Limb (tissue), 2 donors: ENCODE results near the gene PROSER2.

Source experiments
- DNase-seq, 2 donors: peaks; one replicate each; pipeline ENCODE4 v3.0.0-alpha.2; 2016; ENCODE audit errors: extremely low spot score in 2 of 2

PROSER2 gene

DNA sequence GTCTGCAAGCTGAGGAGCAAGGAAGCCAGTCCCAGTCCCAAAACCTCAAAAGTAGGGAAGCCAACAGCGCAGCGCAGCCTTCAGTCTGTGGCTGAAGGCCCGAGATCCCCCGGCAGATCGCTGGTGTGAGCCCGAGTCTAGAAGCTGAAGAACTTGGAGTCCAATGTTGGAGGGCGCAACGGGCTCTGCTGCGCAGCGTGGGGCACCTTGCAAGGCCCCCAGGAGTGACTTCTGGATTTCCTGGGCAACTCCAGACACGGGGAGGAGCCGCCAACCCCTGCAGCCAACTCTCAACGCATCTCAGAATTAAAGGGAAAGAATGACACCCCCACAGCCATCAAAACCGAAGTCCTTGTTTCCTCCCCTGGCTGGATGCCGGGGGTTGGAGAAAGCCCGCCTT lies 18.8 kb upstream of the PROSER2 start:
- no peak for DNase-seq

DNA sequence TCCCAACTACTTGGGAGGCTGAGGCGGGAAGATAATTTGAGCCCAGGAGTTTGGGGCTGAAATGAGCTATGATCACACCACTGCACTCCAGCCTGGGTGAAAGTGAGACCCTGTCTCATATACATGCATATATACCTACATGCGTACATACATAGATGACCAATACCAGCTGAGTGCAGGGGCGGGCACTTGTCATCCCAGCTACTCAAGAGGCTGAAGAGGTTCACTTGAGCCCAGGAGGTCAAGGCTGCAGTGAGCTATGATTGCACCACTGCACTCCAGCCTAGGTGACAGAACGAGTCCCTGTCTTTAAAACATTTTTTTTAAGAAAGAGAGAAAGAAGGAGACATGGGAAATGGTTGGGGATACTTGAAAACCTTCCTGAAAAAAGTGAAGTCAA lies 17.4 kb upstream of the PROSER2 start:
- no peak for DNase-seq

- DNase-seq: no peak
Measured at GRCh38 chr10:11806706-11807105, 16.4 kb upstream of the PROSER2 start.

DNA sequence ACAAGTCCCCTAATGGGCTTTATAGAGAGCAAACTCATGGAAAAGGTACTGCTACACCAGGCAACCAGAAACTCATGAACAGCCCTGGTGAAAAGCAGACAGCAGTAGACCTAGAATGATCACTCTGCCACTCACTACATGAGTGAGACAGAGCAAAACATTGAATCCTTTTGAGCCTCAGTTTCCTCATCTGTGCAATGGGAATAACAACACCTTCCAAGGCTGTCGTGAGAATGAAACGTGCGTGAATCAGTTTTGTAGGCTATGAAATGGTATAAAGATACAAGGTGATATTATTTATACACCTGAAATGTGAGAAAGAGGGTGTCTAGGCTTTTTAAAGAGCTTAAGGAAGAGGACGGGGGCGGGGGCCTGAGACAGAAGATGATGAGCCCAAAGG lies 14.3 kb upstream of the PROSER2 start:
- DNase-seq: no peak

GRCh38 chr10:11810313-11810766 lies 12.8 kb upstream of the PROSER2 start:
- DNase-seq: peak; percentile 45 to 54

DNA sequence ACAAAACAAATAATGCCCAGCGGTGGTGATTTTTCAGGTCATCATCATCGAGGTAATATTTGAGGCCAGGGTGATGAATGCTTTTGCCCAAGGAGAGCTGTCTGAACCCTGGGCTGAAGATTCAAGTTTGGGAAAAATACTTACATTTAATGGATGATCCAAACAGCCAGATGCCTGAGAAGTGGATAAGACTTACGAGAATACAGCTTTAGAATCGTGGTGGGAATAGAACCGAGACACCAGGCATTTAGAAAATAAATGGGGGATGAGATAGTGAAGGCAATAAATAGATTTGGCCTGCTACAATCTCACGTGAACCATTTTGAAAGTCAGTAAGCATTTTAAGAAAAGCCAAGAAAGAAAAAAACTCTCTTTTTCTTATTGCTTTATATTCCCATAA lies 12.2 kb upstream of the PROSER2 start:
- no peak for DNase-seq

GRCh38 chr10:11813177-11813576 lies 10.0 kb upstream of the PROSER2 start:
- no peak for DNase-seq

DNA sequence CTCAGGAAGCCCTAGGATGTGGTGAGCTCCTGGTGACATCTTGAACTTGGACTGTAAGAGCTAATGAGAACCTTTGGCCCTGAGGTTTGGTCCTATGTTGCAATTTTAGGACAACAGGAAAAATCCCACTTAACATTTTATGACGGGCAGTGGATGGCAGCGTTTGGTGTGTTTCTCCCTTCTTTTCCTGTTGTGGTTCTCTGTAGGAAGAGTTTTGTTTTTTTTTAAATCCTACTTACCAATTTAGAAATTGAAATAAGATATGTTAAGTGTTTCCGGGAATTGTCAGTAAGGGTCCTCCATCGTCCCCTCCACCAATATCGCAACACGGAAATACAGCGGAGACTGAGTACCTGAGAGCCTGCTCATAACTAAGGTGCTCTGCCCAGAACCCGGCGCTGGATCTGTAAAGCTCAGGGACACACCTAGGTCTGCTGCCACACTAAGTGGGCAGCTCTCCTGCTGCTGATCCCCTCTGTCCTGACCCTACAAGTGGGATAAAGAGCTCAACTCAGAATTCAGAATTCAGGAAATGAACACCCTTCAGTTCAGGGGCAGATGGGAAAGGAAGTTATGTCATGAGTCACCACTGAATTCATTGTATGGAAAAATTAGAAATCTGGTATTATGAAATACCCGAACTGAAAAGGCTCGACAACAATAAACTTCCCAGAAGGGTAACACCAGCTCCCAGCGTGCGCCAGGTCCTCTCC lies 9.1 kb upstream of the PROSER2 start:
- DNase-seq: no peak

- DNase-seq: no peak
Measured at GRCh38 chr10:11819027-11819426, 4.1 kb upstream of the PROSER2 start.

DNA sequence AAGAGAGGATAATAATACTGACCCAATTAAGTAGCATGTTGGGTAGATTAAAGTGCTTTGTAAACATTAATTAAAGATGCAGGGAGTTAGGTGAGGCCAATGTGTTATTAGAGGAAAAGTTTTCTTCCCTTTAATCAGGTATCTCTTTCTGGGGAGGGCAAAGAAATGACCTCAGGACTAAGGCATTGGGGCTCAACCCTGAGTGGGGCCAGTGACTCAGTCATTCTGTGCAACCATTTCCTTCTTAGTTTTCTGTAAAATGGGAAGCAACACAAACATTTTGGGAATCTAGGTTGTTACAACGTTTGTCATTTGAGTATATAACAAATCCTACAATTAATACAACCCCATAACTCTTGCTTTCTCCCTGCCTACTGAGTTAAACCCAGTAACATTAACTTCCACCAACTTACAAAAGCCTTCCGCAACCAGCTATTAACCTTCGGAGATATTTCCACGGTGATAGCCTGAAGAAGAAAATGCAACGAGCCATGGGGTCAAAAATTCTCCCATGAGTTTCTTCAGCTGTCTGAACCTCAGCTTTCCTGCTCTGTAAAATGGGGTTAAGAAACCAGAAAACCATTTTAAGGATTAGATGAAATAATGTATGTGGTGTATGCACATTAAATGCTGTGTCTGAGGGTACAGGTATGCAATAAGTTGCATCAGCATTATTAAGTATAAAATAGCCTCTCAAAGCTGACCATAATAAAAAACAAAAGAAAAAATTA lies 965 bp upstream of the PROSER2 start:
- no peak for DNase-seq

GRCh38 chr10:11822809-11823121 lies 391 bp upstream of the PROSER2 start:
- no peak for DNase-seq

DNA sequence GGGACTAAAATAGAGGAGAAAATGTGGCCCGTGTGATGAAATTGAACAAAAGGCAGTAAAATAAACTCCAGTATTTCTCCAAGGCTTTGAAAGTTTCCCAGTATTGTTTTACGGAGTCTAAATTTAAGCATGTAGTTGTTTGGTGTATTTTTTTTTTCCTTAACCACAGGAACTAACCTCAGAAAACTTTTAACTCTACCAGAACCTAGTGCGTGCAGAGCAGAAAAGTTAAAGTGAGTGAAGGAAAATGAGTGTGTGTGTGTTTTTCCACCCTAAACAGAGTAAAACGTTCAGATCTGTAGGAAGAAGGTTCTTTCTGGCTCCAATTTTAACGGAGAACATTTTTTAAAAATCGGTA lies 812 bp downstream of the PROSER2 start:
- DNase-seq: peak in 1 of 2 donors; percentile 27

GRCh38 chr10:11824376-11824775 lies 1.2 kb downstream of the PROSER2 start:
- DNase-seq: peak in 1 of 2 donors; percentile 8

DNA sequence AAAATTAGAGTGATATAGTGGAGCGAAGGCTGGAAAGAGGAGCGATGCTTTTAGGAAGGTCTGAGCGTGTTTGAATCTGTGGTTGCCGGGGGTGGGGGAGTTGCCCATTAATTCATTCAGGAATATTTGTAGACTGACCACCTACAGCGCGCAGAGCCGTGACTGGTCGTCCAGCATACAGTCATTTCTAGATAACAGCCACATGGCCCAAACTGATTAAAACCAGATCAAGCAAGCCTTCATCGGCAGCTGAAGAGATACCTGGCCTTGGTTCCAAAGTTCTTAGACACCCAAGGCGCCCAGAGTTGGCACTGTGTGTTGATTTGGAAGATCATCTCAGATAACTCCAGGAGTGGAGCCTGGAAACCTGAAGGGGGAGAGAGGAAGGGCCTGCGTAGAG lies 1.7 kb downstream of the PROSER2 start:
- no peak for DNase-seq

DNA sequence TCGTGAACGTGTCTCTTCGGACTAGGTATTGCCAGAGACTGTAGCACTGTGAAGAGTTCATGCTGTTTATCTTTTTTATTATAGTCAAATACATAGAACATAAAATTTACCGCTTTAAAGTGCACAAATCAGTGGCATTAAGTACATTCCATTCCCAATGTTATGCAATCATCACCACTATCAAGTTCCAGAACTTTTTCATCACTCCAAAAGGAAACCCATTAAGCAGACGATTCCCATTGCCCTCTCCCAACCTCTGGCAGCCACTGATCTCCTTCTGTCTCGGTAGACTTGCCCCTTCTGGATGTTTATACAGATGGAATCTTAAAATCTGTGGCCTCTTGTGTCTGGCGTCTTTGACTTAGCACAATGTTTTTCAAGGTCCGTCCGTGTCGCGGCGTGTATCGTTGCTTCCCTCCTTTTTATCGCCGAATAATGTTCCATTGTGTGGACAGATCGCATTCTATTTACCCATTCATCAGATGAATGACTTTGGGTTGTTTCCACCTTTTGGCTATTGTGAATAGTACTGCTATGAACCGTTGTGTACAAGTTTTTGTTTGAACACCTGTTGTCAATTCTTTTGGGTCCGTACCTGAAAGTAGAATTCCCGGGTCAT lies 2.7 kb downstream of the PROSER2 start:
- DNase-seq: no peak

GRCh38 chr10:11827006-11827405 lies 3.9 kb downstream of the PROSER2 start:
- no peak for DNase-seq

DNA sequence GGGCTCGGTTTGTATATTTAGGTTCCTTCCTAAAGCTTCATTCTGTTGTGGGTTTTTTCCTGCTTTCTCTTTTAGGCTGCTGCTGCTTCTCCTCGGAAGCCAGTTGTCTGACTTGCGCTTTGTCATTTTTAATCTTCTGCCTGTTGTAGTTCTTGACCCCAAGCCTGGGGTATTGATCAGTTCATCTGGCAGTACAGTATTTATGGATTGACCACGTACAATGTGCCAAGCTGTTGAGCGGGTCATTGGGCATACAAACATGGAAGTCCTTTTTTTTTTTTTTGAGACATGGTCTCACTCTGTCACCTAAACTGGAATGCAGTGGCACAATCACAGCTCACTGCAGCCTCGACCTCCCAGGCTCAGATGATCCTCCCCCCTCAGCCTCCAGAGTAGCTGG lies 4.3 kb downstream of the PROSER2 start:
- DNase-seq: no peak

DNA sequence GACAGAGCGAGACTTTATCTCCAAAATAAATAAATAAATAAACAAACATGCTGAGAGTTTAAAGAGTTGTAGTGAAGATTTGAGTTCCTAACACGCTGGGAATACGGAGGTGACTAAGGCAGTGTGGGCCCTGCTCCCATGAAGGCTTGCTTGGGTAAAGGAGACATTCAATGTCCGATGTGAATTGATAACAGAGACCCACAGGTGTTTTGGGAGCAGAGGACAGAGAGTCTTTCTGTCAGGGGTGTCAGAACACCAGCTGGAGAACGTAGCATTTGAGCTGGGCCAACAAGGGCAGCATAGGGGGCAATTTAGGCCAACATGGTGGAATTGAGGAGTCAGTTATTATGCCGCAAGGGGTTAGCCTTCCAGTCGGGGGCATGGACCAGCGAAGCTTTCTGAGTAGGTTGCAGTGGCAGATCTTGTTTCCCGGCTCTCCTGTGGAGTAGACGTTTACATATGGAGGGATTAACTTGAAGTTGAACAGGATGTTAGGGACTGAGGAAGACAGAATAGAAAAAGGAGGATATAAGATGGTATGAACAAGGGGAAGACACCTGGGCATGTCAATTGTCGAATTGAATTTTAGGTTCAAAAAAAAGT lies 5.6 kb downstream of the PROSER2 start:
- DNase-seq: no peak

- DNase-seq: no peak
Measured at GRCh38 chr10:11830836-11831519, 7.8 kb downstream of the PROSER2 start.

- DNase-seq: no peak
Measured at GRCh38 chr10:11831520-11831951, 8.4 kb downstream of the PROSER2 start.

DNA sequence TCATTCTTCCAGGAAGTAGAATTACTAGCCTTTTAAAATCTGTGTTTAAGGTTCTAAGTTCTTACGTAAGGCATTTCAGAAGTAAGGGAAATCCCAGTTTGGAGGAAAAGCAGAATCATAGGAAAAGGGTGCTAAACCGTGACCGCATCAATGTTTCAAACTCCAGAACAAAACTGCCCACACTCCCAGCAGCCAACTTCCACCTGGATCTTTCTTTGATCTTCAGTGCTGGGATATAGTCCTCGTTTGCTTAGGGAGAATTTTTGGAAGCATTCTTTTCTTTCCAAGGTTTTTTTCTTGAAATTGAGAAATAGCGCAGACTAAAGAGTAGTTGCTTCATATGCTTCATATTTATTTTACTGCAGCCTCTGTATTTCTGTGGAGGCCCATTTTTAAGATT lies 8.9 kb downstream of the PROSER2 start:
- no peak for DNase-seq

DNA sequence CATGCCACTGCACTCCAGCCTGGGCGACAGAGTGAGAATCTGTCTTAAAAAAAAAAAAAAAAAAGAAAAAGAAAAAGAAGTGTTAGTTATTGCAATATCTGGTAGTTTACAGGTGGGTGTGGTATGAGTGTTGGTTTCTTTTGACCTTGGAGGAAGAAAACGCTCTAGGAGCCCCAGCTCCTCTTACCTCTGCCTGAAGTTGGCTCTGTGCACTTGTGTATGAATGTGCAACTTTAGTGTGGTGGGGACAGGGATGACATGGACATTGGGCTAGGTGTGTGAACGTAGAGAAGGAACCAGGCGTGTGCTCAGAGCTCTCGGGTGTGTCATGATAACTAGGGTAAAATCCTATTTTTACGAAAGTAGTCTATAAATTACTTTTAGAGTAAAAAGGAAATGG lies 11.9 kb downstream of the PROSER2 start:
- DNase-seq: no peak
